HG02571 (cell line): ENCODE data around the gene ELAPOR1.

Experiments used
- ATAC-seq: cut with Tn5 transposase; IDR thresholded peaks from one replicate; pipeline ENCODE4 v1.9.1; 2021; ENCODE audit warnings: mild to moderate bottlenecking, moderate library complexity; ENCODE audit not compliant: unreplicated experiment

Gene ELAPOR1

GRCh38 chr1:109095631-109096030 lies 18.3 kb upstream of the ELAPOR1 start:
- ATAC-seq = no peak

GRCh38 chr1:109096120-109096519 lies 17.8 kb upstream of the ELAPOR1 start:
- ATAC-seq = no peak

GRCh38 chr1:109099938-109100773 lies 13.8 kb upstream of the ELAPOR1 start:
- ATAC-seq = peak; percentile 82

- ATAC-seq = no peak
Measured at GRCh38 chr1:109104364-109105151, 9.4 kb upstream of the ELAPOR1 start.

GRCh38 chr1:109105881-109106280 lies 8.0 kb upstream of the ELAPOR1 start:
- no peak for ATAC-seq

GRCh38 chr1:109107785-109108184 lies 6.1 kb upstream of the ELAPOR1 start:
- no peak for ATAC-seq

- ATAC-seq = no peak
Measured at GRCh38 chr1:109109906-109110305, 4.0 kb upstream of the ELAPOR1 start.

- no peak for ATAC-seq
Measured at GRCh38 chr1:109111386-109112055, 2.4 kb upstream of the ELAPOR1 start.

GRCh38 chr1:109112056-109112651 lies 1.8 kb upstream of the ELAPOR1 start:
- ATAC-seq = no peak

- ATAC-seq = peak; percentile 71
Measured at GRCh38 chr1:109112652-109113285, 1.1 kb upstream of the ELAPOR1 start.

GRCh38 chr1:109114342-109114674 lies 393 bp downstream of the ELAPOR1 start:
- no peak for ATAC-seq

- no peak for ATAC-seq
Measured at GRCh38 chr1:109115685-109116084, 1.8 kb downstream of the ELAPOR1 start.

- no peak for ATAC-seq
Measured at GRCh38 chr1:109116286-109116685, 2.4 kb downstream of the ELAPOR1 start.

GRCh38 chr1:109118089-109118488 lies 4.2 kb downstream of the ELAPOR1 start:
- ATAC-seq = no peak

- ATAC-seq = no peak
Measured at GRCh38 chr1:109120356-109120755, 6.4 kb downstream of the ELAPOR1 start.

GRCh38 chr1:109131059-109131458 lies 17.1 kb downstream of the ELAPOR1 start:
- ATAC-seq = no peak

- ATAC-seq = no peak
Measured at GRCh38 chr1:109131800-109132199, 17.9 kb downstream of the ELAPOR1 start.

- no peak for ATAC-seq
Measured at GRCh38 chr1:109133002-109133706, 19.2 kb downstream of the ELAPOR1 start.

- no peak for ATAC-seq
Measured at GRCh38 chr1:109133815-109134214, 19.9 kb downstream of the ELAPOR1 start.

GRCh38 chr1:109134423-109134822 lies 20.5 kb downstream of the ELAPOR1 start:
- ATAC-seq = no peak
